Caco-2 (cell line): ENCODE results near the gene FIGNL2. TPM values are rescaled to one million over a fixed set of nuclear protein-coding genes. Genes with fewer than 3 reads are reported as not detected.

Experiments
- BruUV-seq: library from RNA; stranded (reverse); fragments of 400-500 nt; replicated peaks from 2 replicates; lab custom pipeline; 2021; lab: Mats Ljungman, UMichigan
- CTCF ChIA-PET: fragments of 300-600 bp; sonication (Branson Sonifier 250); formaldehyde crosslinking; loops from one replicate; lab custom pipeline; 2022; ENCODE audit warnings: antibody characterized with exemption; lab: Charles Lee
- POLR2A ChIA-PET: fragments of 300-600 bp; sonication (Branson Sonifier 250); formaldehyde crosslinking; loops from one replicate; lab custom pipeline; 2022; ENCODE audit warnings: antibody characterized with exemption; lab: Charles Lee
- DNase-seq, 2 experiments: peaks; one replicate each; pipeline versions ENCODE4 v3.0.0 to v3.0.0-alpha.2; 2020 to 2022
- H3K27me3 ChIP-seq: replicated peaks from 2 replicates; pipeline ENCODE4 v1.6.0; 2011; ENCODE audit warnings: low read length; ENCODE audit not compliant: control insufficient read depth, insufficient read depth
- H3K36me3 ChIP-seq: 2 replicates; pipeline ENCODE4 v1.5.1; 2011; ENCODE audit warnings: low read length; ENCODE audit not compliant: control insufficient read depth, insufficient read depth
- H3K4me1 ChIP-seq: fragments of 250-450 bp; sonication (Bioruptor Pico); 2 replicates; pipeline ENCODE4 v1.5.1; 2020; ENCODE audit warnings: mild to moderate bottlenecking
- H3K4me3 ChIP-seq: 2 replicates; pipeline ENCODE4 v1.5.1; 2011; ENCODE audit warnings: low read depth, mild to moderate bottlenecking, control low read depth, low read length
- H3K9me3 ChIP-seq: fragments of 250-450 bp; sonication (Bioruptor Pico); 2 replicates; pipeline ENCODE4 v1.5.1; 2020; ENCODE audit warnings: mild to moderate bottlenecking, moderate library complexity
- H3K27ac Mint-ChIP-seq: one replicate; pipeline ENCODE4 v1.8.0; 2022; ENCODE audit warnings: mixed read lengths; ENCODE audit not compliant: unreplicated experiment
- H3K27me3 Mint-ChIP-seq: one replicate; pipeline ENCODE4 v1.8.0; 2022; ENCODE audit warnings: mixed read lengths; ENCODE audit not compliant: insufficient read depth, unreplicated experiment
- H3K36me3 Mint-ChIP-seq: one replicate; pipeline ENCODE4 v1.8.0; 2022; ENCODE audit warnings: mild to moderate bottlenecking, mixed read lengths; ENCODE audit not compliant: insufficient read depth, unreplicated experiment
- H3K4me1 Mint-ChIP-seq: one replicate; pipeline ENCODE4 v1.8.0; 2022; ENCODE audit warnings: low read depth, mixed read lengths; ENCODE audit not compliant: unreplicated experiment
- H3K4me3 Mint-ChIP-seq: one replicate; pipeline ENCODE4 v1.8.0; 2022; ENCODE audit warnings: mild to moderate bottlenecking, moderate library complexity, mixed read lengths; ENCODE audit not compliant: unreplicated experiment
- H3K9me3 Mint-ChIP-seq: one replicate; pipeline ENCODE4 v1.8.0; 2022; ENCODE audit warnings: mixed read lengths; ENCODE audit not compliant: unreplicated experiment
- CTCF ChIP-seq, 2 experiments: fragments of 200-600 bp in 1 of 2; IDR thresholded peaks; 1 replicate in 1 of 2; 2 replicates in 1 of 2; pipeline versions ENCODE4 v1.5.1 to v1.8.0; 2011 to 2022; ENCODE audit warnings: antibody characterized with exemption in 1 of 2, control low read depth in 1 of 2, inconsistent platforms in 1 of 2, low read depth in 1 of 2, low read length in 1 of 2, mild to moderate bottlenecking in 1 of 2, moderate library complexity in 1 of 2; ENCODE audit not compliant: insufficient read depth in 1 of 2, severe bottlenecking in 1 of 2, unreplicated experiment in 1 of 2
- intact Hi-C: fragments of 100-400 bp; cut with micrococcal nuclease; formaldehyde crosslinking; loops from one replicate; pipeline ENCODE4 v1.10.0; 2022; ENCODE audit not compliant: unreplicated experiment
- total RNA-seq: library from RNA; stranded (reverse); gene quantifications from 2 replicates; pipeline ENCODE4 v1.2.3, GENCODE V29; 2022

Gene FIGNL2
- total RNA-seq, 1 experiment from 2014 or later: 3.6 TPM

DNA sequence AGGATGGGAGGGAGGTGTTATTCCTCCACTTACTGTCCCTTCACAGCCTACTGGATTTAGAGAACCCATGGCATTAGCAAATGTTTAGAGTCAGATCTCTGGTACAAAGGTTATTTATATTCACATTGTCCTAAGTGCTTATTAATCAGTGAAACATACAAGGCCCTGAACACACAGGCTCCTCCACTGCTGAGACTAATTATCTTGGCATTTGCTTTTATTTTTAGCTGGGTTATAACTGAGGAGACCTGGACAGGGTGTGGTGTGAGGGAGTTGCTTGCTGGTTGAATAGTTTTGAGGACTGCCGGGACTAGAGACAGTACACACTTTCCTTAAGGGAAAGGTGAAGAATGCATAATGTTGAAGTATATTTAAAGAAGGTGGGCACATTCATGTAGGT lies 77.5 kb downstream of the FIGNL2 start:
- Mint-ChIP-seq H3K27me3 (no peaks in the 10 kb centered on the region), H3K27ac (no peak overlapping the region), H3K36me3 (no peaks in the 10 kb centered on the region), H3K4me1 (no peaks in the 10 kb centered on the region), H3K4me3 (no peak overlapping the region), H3K9me3 (no peaks in the 10 kb centered on the region)
- no peak overlapping the region for H3K4me3 ChIP-seq
- ChIA-PET POLR2A (no interaction called here), CTCF (no interaction called here)
- no peaks in the 10 kb centered on the region; the same call in 1 of the 2 replicates for H3K36me3 ChIP-seq
- TF ChIP-seq CTCF (IDR thresholded peaks at IDR 0.05; ENCODE audit: insufficient read depth in 1 of 2, low read depth in 1 of 2, low read length in 1 of 2, severe bottlenecking in 1 of 2, unreplicated experiment in 1 of 2): no peak
- H3K9me3 ChIP-seq: no peaks in the 10 kb centered on the region
- H3K27me3 ChIP-seq: no peaks in the 10 kb centered on the region
- no peaks in the 10 kb centered on the region for H3K4me1 ChIP-seq
- intact Hi-C loops: no loop called here
- no peak for DNase-seq
- BruUV-seq: no TSS peak

Other genes with a start within 250 kb of the FIGNL2 start
- not detected in 2 replicates for gene ANKRD33, start 39.4 kb upstream of the FIGNL2 start, total RNA-seq
- gene ACVRL1, start 58.8 kb upstream of the FIGNL2 start, total RNA-seq: 0.74 TPM in 1 of 2 replicates, not detected in the other
- 92.7 and 112 TPM in 2 replicates for gene ACVR1B, start 103.0 kb upstream of the FIGNL2 start, total RNA-seq
- gene TAMALIN, start 158.2 kb upstream of the FIGNL2 start, total RNA-seq: 3.7 and 4.1 TPM in 2 replicates
- gene NR4A1, start 202.7 kb upstream of the FIGNL2 start, total RNA-seq: 37.9 and 41.8 TPM in 2 replicates
- gene ATG101, start 221.3 kb upstream of the FIGNL2 start, total RNA-seq: 67.2 and 78.0 TPM in 2 replicates
- gene SMIM41, start 231.0 kb upstream of the FIGNL2 start, total RNA-seq: not detected in 2 replicates